Endothelial cell of umbilical vein (primary cell): ENCODE measurements around the gene AKAP8L.
"Not testable (repeated sequence)": the region's sequence is repeated elsewhere in the genome, so short reads cannot be mapped to it uniquely, and the experiment has no call there.

Experiments used
- CTCF ChIP-seq, 2 donors: IDR thresholded peaks; 1 replicate in 1 of 2; 2 replicates in 1 of 2; pipeline ENCODE4 v1.5.1; 2011; ENCODE audit warnings: low read length in 2 of 2, mild to moderate bottlenecking in 2 of 2, moderate library complexity in 2 of 2, control low read depth in 1 of 2, inconsistent platforms in 1 of 2, low read depth in 1 of 2; ENCODE audit not compliant: insufficient read depth in 1 of 2; ENCODE audit errors: extremely low read depth in 1 of 2
- EZH2 ChIP-seq: IDR thresholded peaks from 2 replicates; pipeline ENCODE4 v1.6.1; 2012; ENCODE audit warnings: borderline replicate concordance, low read depth, mild to moderate bottlenecking, moderate library complexity, low read length, inconsistent platforms; ENCODE audit not compliant: severe bottlenecking
- FOS ChIP-seq: IDR thresholded peaks from 2 replicates; pipeline ENCODE4 v1.6.1; 2011; ENCODE audit warnings: mild to moderate bottlenecking, low read length, moderate library complexity, borderline replicate concordance; ENCODE audit not compliant: insufficient read depth
- JUN ChIP-seq: IDR thresholded peaks from 2 replicates; pipeline ENCODE4 v1.6.1; 2011; ENCODE audit warnings: borderline replicate concordance, low read depth; ENCODE audit not compliant: insufficient read length, insufficient read depth
- MAX ChIP-seq: IDR thresholded peaks from 2 replicates; pipeline ENCODE4 v1.6.1; 2011; ENCODE audit not compliant: insufficient read depth, insufficient read length
- POLR2A ChIP-seq: IDR thresholded peaks from 2 replicates; pipeline ENCODE4 v1.6.1; 2012; ENCODE audit warnings: low read depth, mild to moderate bottlenecking, control low read depth, low read length
- POLR2AphosphoS5 ChIP-seq: IDR thresholded peaks from 2 replicates; pipeline ENCODE4 v1.6.1; 2012; ENCODE audit warnings: low read depth, mild to moderate bottlenecking, control low read depth, low read length, moderate library complexity; ENCODE audit not compliant: insufficient read depth

- TF ChIP-seq POLR2A; CTCF (IDR thresholded peaks at IDR 0.05; ENCODE audit: extremely low read depth in 1 of 2, insufficient read depth in 1 of 2, low read depth in 1 of 2, low read length in 2 of 2); MAX; FOS; POLR2AphosphoS5; EZH2; JUN: not testable (repeated sequence)
Observed at GRCh38 chr19:15360015-15360414, 58.8 kb downstream of the AKAP8L start.
